Testis (tissue), 3 donors: ENCODE measurements around the gene MMP17. TPM values are rescaled to one million over a fixed set of nuclear protein-coding genes. Genes with fewer than 3 reads are reported as not detected.

Experiments used
- DNase-seq: peaks from one replicate; pipeline ENCODE4 v3.0.0-alpha.2; 2019
- H3K27ac ChIP-seq, 2 donors: fragments of 200-600 bp; sonication (generic); one replicate each; pipeline ENCODE4 v1.5.1; 2019
- H3K27me3 ChIP-seq: fragments of 200-600 bp; sonication (generic); one replicate; pipeline ENCODE4 v1.5.1; 2019
- H3K36me3 ChIP-seq: fragments of 200-600 bp; sonication (generic); one replicate; pipeline ENCODE4 v1.5.1; 2017; ENCODE audit warnings: low read depth; ENCODE audit errors: missing control alignments
- H3K4me1 ChIP-seq: fragments of 200-600 bp; sonication (generic); one replicate; pipeline ENCODE4 v1.5.1; 2019
- H3K4me3 ChIP-seq, 2 donors: fragments of 200-600 bp; sonication (generic); one replicate each; pipeline ENCODE4 v1.5.1; 2017 to 2019
- H3K9me3 ChIP-seq: fragments of 200-600 bp; sonication (generic); one replicate; pipeline ENCODE4 v1.5.1; 2017
- CTCF ChIP-seq, 3 experiments: fragments of 450-650 bp in 2 of 3; fragments of 200-600 bp in 1 of 3; sonication (generic) in 1 of 3; IDR thresholded peaks; one replicate each; pipeline ENCODE4 v1.5.1; 2016 to 2019; ENCODE audit warnings: antibody characterized with exemption in 3 of 3, mild to moderate bottlenecking in 2 of 3, moderate library complexity in 1 of 3
- POLR2A ChIP-seq: fragments of 450-650 bp; IDR thresholded peaks from one replicate; pipeline ENCODE4 v1.6.1; 2017; ENCODE audit warnings: antibody characterized with exemption, mild to moderate bottlenecking, moderate library complexity
- whole genome bisulfite sequencing, 2 donors: methylation state at CpG; one replicate each; pipeline ENCODE4 v1.1.5; 2018; 5-methylcytosine and 5-hydroxymethylcytosine counted together
- intact Hi-C: fragments of 100-400 bp; cut with DNase I; formaldehyde crosslinking; loops from one replicate; pipeline ENCODE4 v1.15.1; 2023; ENCODE audit warnings: low total_unique reads
- polyA plus RNA-seq: library from polyadenylated mRNA; stranded (reverse); fragments of 350-450 nt; fragmentation: Illumina TruSeq; extraction: RNeasy Lipid Tissue Mini Kit (QIAGEN cat#74804); gene quantifications from one replicate; pipeline ENCODE4 v1.2.3, GENCODE V29; 2014; ENCODE audit warnings: low read depth, low replicate concordance; ENCODE audit not compliant: insufficient read depth
- total RNA-seq, 2 donors: library from RNA; depleted of rRNA; stranded (reverse); fragments of >200 nt; gene quantifications; one replicate each; pipeline ENCODE4 v1.2.3, GENCODE V29; 2016

MMP17 gene
- total and polyA plus RNA-seq, 3 donors from 2014 or later = 13.2 to 23.3 (median 16.1) TPM

GRCh38 chr12:131855521-131856142 lies 27.4 kb downstream of the MMP17 start:
- no peak for DNase-seq
- H3K4me3 ChIP-seq = no peak overlapping the region
- WGBS, 2 donors = 37 to 59% methylated on average over 9 to 30 of the region's 30 CpGs
- intact Hi-C loops = no loop called here
- H3K4me1 ChIP-seq = no peaks in the 10 kb centered on the region
- no peak overlapping the region for H3K27ac ChIP-seq
- TF ChIP-seq CTCF (IDR thresholded peaks at IDR 0.05) (no peak), POLR2A (no peak)
- H3K9me3 ChIP-seq = no peaks in the 10 kb centered on the region
- no peaks in the 10 kb centered on the region for H3K27me3 ChIP-seq
- no peaks in the 10 kb centered on the region for H3K36me3 ChIP-seq

- no peaks in the 10 kb centered on the region for H3K27me3 ChIP-seq
- 84 to 91% methylated on average over 10 of the region's 10 CpGs for WGBS, 2 donors
These were observed 28.3 kb downstream of the MMP17 start for GRCh38 chr12:131856366-131857097.

GRCh38 chr12:131857908-131858850 lies 30.0 kb downstream of the MMP17 start:
- DNase-seq = no peak
- intact Hi-C loops = no loop called here
- Histone ChIP-seq H3K27me3 (no peaks in the 10 kb centered on the region), H3K36me3 (no peaks in the 10 kb centered on the region), H3K9me3 (no peaks in the 10 kb centered on the region), H3K4me1 (no peaks in the 10 kb centered on the region), H3K4me3 (no peak overlapping the region), H3K27ac (no peak overlapping the region)
- TF ChIP-seq CTCF (IDR thresholded peaks at IDR 0.05) (no peak), POLR2A (no peak)
- WGBS, 2 donors = 80 to 81% methylated on average over 20 to 21 of the region's 21 CpGs

More at GRCh38 chr12:131856366-131857097, 28.3 kb downstream of the MMP17 start:
- Histone ChIP-seq H3K36me3 (no peaks in the 10 kb centered on the region), H3K4me3 (no peak overlapping the region), H3K27ac (no peak overlapping the region), H3K4me1 (no peaks in the 10 kb centered on the region), H3K9me3 (no peaks in the 10 kb centered on the region)
- TF ChIP-seq CTCF (IDR thresholded peaks at IDR 0.05) = no peak
- intact Hi-C loops = no loop called here
- no peak for DNase-seq

- 59 to 63% methylated on average over 11 to 22 of the region's 22 CpGs for WGBS, 2 donors
- intact Hi-C loops = no loop called here
- Histone ChIP-seq H3K27me3 (no peaks in the 10 kb centered on the region), H3K4me3 (no peak overlapping the region), H3K27ac (no peak overlapping the region), H3K36me3 (no peaks in the 10 kb centered on the region), H3K4me1 (no peaks in the 10 kb centered on the region), H3K9me3 (no peaks in the 10 kb centered on the region)
- no peak for DNase-seq
- TF ChIP-seq POLR2A = no peak
- no peak for TF ChIP-seq CTCF (IDR thresholded peaks at IDR 0.05)
These were observed 32.5 kb downstream of the MMP17 start for GRCh38 chr12:131860472-131861260.
